ENCODE results near the gene MYH16. TPM values are rescaled to one million over a fixed set of nuclear protein-coding genes. Genes with fewer than 3 reads are reported as not detected.
"Not testable (repeated sequence)": the region's sequence is repeated elsewhere in the genome, so short reads cannot be mapped to it uniquely, and the experiment has no call there.

Gene MYH16
- total RNA-seq, 2 experiments from 2014 or later, result not detected

DNA sequence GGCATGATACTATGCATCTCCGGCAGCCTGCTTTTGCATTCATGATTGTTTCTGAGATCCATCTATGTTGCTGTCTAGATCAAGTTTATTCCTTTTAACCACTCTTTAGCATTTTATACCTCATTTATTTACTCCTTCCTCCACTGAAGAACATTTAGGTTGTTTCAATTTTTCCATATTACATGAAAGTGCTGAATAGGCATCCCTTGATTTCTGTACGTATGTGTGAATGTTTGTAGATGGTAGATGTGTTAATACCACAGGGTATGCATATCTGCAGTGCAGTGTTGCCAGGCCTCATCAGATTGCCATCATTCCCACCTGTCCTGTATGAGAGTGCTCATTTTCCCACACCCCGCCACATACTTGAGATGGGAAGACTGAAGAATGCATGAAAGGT, 67.0 kb downstream of the MYH16 start:
- ChIA-PET POLR2A (interaction anchor here (0.6 to 1.8 kb wide), 2 partner anchors 10 to 473 kb away, joined by 3 to 5 read pairs; no protein-coding TSS in a partner anchor), CTCF (ENCODE audit: unreplicated experiment) (no interaction called here)
- Histone ChIP-seq H3K4me1 (ENCODE audit: insufficient read depth, low read length, poor library complexity, severe bottlenecking) (no peaks in the 10 kb centered on the region), H4K20me1 (ENCODE audit: insufficient read depth, low read length) (no peaks in the 10 kb centered on the region), H3K79me2 (ENCODE audit: insufficient read depth, low read depth, low read length) (0 out of 2 replicates have a peak, but pooled peaks cover 5% of the 10 kb centered on the region), H3K4me3 (ENCODE audit: low read depth, low read length, poor library complexity, severe bottlenecking) (no peak overlapping the region), H3K9me2 (ENCODE audit: insufficient read depth, low read length) (no peaks in the 10 kb centered on the region), H3K9me3 (ENCODE audit: low read length) (no peaks in the 10 kb centered on the region), H3K36me3 (ENCODE audit: insufficient read depth, low read length) (peaks cover 80% of the 10 kb centered on the region), H3K27ac (ENCODE audit: low read depth, low read length, poor library complexity, severe bottlenecking) (no peak overlapping the region), H3K4me2 (ENCODE audit: low read length) (no peak overlapping the region), H2AFZ (ENCODE audit: low read length) (no peak overlapping the region)
- no peak for DNase-seq (ENCODE audit: low spot score)
- no TSS peak for BruUV-seq (replicated peaks)
- no peak for TF ChIP-seq EZH2phosphoT487 (IDR thresholded peaks at IDR 0.05; ENCODE audit: borderline replicate concordance, low read depth, low read length)
- TF ChIP-seq, protein P1, sequence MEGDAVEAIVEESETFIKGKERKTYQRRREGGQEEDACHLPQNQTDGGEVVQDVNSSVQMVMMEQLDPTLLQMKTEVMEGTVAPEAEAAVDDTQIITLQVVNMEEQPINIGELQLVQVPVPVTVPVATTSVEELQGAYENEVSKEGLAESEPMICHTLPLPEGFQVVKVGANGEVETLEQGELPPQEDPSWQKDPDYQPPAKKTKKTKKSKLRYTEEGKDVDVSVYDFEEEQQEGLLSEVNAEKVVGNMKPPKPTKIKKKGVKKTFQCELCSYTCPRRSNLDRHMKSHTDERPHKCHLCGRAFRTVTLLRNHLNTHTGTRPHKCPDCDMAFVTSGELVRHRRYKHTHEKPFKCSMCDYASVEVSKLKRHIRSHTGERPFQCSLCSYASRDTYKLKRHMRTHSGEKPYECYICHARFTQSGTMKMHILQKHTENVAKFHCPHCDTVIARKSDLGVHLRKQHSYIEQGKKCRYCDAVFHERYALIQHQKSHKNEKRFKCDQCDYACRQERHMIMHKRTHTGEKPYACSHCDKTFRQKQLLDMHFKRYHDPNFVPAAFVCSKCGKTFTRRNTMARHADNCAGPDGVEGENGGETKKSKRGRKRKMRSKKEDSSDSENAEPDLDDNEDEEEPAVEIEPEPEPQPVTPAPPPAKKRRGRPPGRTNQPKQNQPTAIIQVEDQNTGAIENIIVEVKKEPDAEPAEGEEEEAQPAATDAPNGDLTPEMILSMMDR (conservative IDR thresholded peaks at IDR 0.05; ENCODE audit: low read length), result no peak
- intact Hi-C loops (cut with micrococcal nuclease; ENCODE audit: unreplicated experiment), result no loop called here

DNA sequence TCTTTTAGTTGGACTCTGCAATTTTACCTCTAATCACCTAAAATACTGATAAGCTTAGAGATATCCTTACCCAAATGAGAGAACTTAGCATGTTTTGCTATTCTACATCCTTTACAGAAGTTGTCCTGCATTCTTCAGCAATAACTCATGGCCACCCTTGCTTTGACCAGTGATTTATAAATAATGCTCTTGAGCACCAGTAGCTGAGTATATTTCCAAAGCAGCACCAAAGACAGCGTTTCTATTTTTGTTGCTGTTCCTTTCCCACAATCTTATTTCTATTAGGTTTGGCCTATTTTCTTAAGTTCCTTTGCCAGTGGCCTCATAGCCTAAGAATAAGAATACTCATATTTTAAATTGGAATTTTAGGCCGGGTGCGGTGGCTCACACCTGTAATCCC, 68.0 kb downstream of the MYH16 start:
- intact Hi-C loops (cut with micrococcal nuclease; ENCODE audit: unreplicated experiment), result no loop called here
- DNase-seq (ENCODE audit: low spot score), result no peak
- Histone ChIP-seq H3K4me3 (ENCODE audit: low read depth, low read length, poor library complexity, severe bottlenecking) (no peak overlapping the region), H3K27ac (ENCODE audit: low read depth, low read length, poor library complexity, severe bottlenecking) (no peak overlapping the region), H3K4me2 (ENCODE audit: low read length) (no peak overlapping the region), H4K20me1 (ENCODE audit: insufficient read depth, low read length) (no peaks in the 10 kb centered on the region), H3K79me2 (ENCODE audit: insufficient read depth, low read depth, low read length) (0 out of 2 replicates have a peak, but pooled peaks cover 5% of the 10 kb centered on the region), H2AFZ (ENCODE audit: low read length) (no peak overlapping the region), H3K36me3 (ENCODE audit: insufficient read depth, low read length) (peaks cover 81% of the 10 kb centered on the region), H3K4me1 (ENCODE audit: insufficient read depth, low read length, poor library complexity, severe bottlenecking) (no peaks in the 10 kb centered on the region), H3K9me3 (ENCODE audit: low read length) (no peaks in the 10 kb centered on the region), H3K9me2 (ENCODE audit: insufficient read depth, low read length) (no peaks in the 10 kb centered on the region)
- ChIA-PET CTCF (ENCODE audit: unreplicated experiment) (no interaction called here), POLR2A (no interaction called here)
- BruUV-seq (replicated peaks), result no TSS peak
- TF ChIP-seq, protein P1 (conservative IDR thresholded peaks at IDR 0.05; ENCODE audit: low read length), result no peak
- TF ChIP-seq EZH2phosphoT487 (IDR thresholded peaks at IDR 0.05; ENCODE audit: borderline replicate concordance, low read depth, low read length), result no peak

- no TSS peak for BruUV-seq (replicated peaks)
- Histone ChIP-seq H3K4me2 (ENCODE audit: low read length) (no peak overlapping the region), H3K27ac (ENCODE audit: low read depth, low read length, poor library complexity, severe bottlenecking) (no peak overlapping the region), H3K36me3 (ENCODE audit: insufficient read depth, low read length) (peaks cover 78% of the 10 kb centered on the region), H3K9me2 (ENCODE audit: insufficient read depth, low read length) (no peaks in the 10 kb centered on the region), H3K79me2 (ENCODE audit: insufficient read depth, low read depth, low read length) (no peaks in the 10 kb centered on the region), H3K4me1 (ENCODE audit: insufficient read depth, low read length, poor library complexity, severe bottlenecking) (no peaks in the 10 kb centered on the region), H2AFZ (ENCODE audit: low read length) (no peak overlapping the region), H4K20me1 (ENCODE audit: insufficient read depth, low read length) (no peaks in the 10 kb centered on the region), H3K9me3 (ENCODE audit: low read length) (no peaks in the 10 kb centered on the region), H3K4me3 (ENCODE audit: low read depth, low read length, poor library complexity, severe bottlenecking) (no peak overlapping the region)
- intact Hi-C loops (cut with micrococcal nuclease; ENCODE audit: unreplicated experiment), result no loop called here
- TF ChIP-seq, protein P1 (conservative IDR thresholded peaks at IDR 0.05; ENCODE audit: low read length), result no peak
- no peak for DNase-seq (ENCODE audit: low spot score)
- POLR2A ChIA-PET, result no interaction called here
- CTCF ChIA-PET (ENCODE audit: unreplicated experiment), result no interaction called here
These were observed 71.5 kb downstream of the MYH16 start for GRCh38 chr7:99344061-99344647.

GRCh38 chr7:99350641-99351040, 78.0 kb downstream of the MYH16 start:
- H3K4me1 ChIP-seq (ENCODE audit: insufficient read depth, low read length, poor library complexity, severe bottlenecking); H3K79me2 ChIP-seq (ENCODE audit: insufficient read depth, low read depth, low read length); DNase-seq (ENCODE audit: low spot score); H3K4me2 ChIP-seq (ENCODE audit: low read length); intact Hi-C loops (cut with micrococcal nuclease; ENCODE audit: unreplicated experiment); H3K9me3 ChIP-seq (ENCODE audit: low read length); BruUV-seq (replicated peaks); H4K20me1 ChIP-seq (ENCODE audit: insufficient read depth, low read length); CTCF ChIA-PET (ENCODE audit: unreplicated experiment); H2AFZ ChIP-seq (ENCODE audit: low read length); H3K9me2 ChIP-seq (ENCODE audit: insufficient read depth, low read length); H3K27ac ChIP-seq (ENCODE audit: low read depth, low read length, poor library complexity, severe bottlenecking); H3K4me3 ChIP-seq (ENCODE audit: low read depth, low read length, poor library complexity, severe bottlenecking): not testable (repeated sequence)
- POLR2A ChIA-PET, result interaction anchor here (0.6 to 1.3 kb wide), 2 partner anchors 10 to 12 kb away, joined by 3 to 5 read pairs; no protein-coding TSS in a partner anchor
- H3K36me3 ChIP-seq (ENCODE audit: insufficient read depth, low read length), result peaks cover 83% of the 10 kb centered on the region
